IMR-90 (cell line): ENCODE data around the gene REN. TPM values are rescaled to one million over a fixed set of nuclear protein-coding genes. Genes with fewer than 3 reads are reported as not detected.
A peak's percentile ranks its signal among the peaks of the same experiment; 100 is the strongest.

Experiments
- ATAC-seq: fragments of 200-7000 bp; cut with Tn5 transposase; 2 replicates; pipeline ENCODE4 v1.9.1; 2020; ENCODE audit warnings: low read depth, mild to moderate bottlenecking, moderate library complexity
- BruUV-seq: library from RNA; stranded (reverse); fragments of 400-500 nt; replicated peaks from 2 replicates; lab custom pipeline; 2021; lab: Mats Ljungman, UMichigan
- CTCF ChIA-PET: fragments of 300-600 bp; formaldehyde crosslinking; extraction: SDS; loops from one replicate; lab custom pipeline; 2021; ENCODE audit warnings: antibody characterized with exemption; lab: Yijun Ruan, JAX
- POLR2A ChIA-PET: fragments of 300-600 bp; sonication (Branson Sonifier 250); formaldehyde crosslinking; loops from one replicate; lab custom pipeline; 2022; ENCODE audit warnings: antibody characterized with exemption; ENCODE audit not compliant: unreplicated experiment; lab: Charles Lee
- DNase-seq: peaks from one replicate; pipeline ENCODE4 v3.0.0; 2013
- H2AFZ ChIP-seq: replicated peaks from 2 replicates; pipeline ENCODE3; 2013; ENCODE audit warnings: low read length, mild to moderate bottlenecking; ENCODE audit not compliant: poor library complexity
- H2AK5ac ChIP-seq: 2 replicates; pipeline ENCODE4 v1.6.1; 2013; ENCODE audit warnings: low read depth, low read length, inconsistent platforms
- H2AK9ac ChIP-seq: replicated peaks from 2 replicates; pipeline ENCODE3; 2013; ENCODE audit warnings: mild to moderate bottlenecking, low read depth, low read length, moderate library complexity; ENCODE audit not compliant: poor library complexity
- H2BK120ac ChIP-seq: 2 replicates; pipeline ENCODE4 v1.6.1; 2013; ENCODE audit warnings: low read depth, low read length, inconsistent platforms
- H2BK15ac ChIP-seq: 3 replicates; pipeline ENCODE4 v1.6.1; 2013; ENCODE audit warnings: low read depth, low read length, inconsistent platforms
- H2BK20ac ChIP-seq: 2 replicates; pipeline ENCODE4 v1.6.1; 2013; ENCODE audit warnings: low read depth, mild to moderate bottlenecking, inconsistent platforms, low read length, moderate library complexity
- H2BK5ac ChIP-seq: 2 replicates; pipeline ENCODE4 v1.6.1; 2013; ENCODE audit warnings: mild to moderate bottlenecking, low read depth, low read length, inconsistent platforms; ENCODE audit not compliant: poor library complexity, severe bottlenecking
- H3K14ac ChIP-seq: replicated peaks from 2 replicates; pipeline ENCODE4 v1.6.1; 2013; ENCODE audit warnings: low read depth, low read length, inconsistent platforms
- H3K18ac ChIP-seq: 2 replicates; pipeline ENCODE4 v1.6.1; 2013; ENCODE audit warnings: low read depth, low read length, control low read depth
- H3K23ac ChIP-seq: 2 replicates; pipeline ENCODE4 v1.6.1; 2013; ENCODE audit warnings: low read depth, low read length, inconsistent platforms
- H3K27ac ChIP-seq: 2 replicates; pipeline ENCODE4 v1.5.1; 2013; ENCODE audit warnings: mild to moderate bottlenecking, control low read depth, low read length; ENCODE audit not compliant: insufficient read depth
- H3K27me3 ChIP-seq: 2 replicates; pipeline ENCODE4 v1.6.1; 2013; ENCODE audit warnings: low read length; ENCODE audit not compliant: control insufficient read depth, insufficient read depth
- H3K36me3 ChIP-seq: 2 replicates; pipeline ENCODE4 v1.6.1; 2013; ENCODE audit warnings: low read length, mixed read lengths; ENCODE audit not compliant: control insufficient read depth, insufficient read depth
- H3K4ac ChIP-seq: 2 replicates; pipeline ENCODE4 v1.6.1; 2013; ENCODE audit warnings: low read depth, low read length, inconsistent platforms
- H3K4me1 ChIP-seq: 2 replicates; pipeline ENCODE4 v1.6.1; 2013; ENCODE audit warnings: low read length, mixed read lengths; ENCODE audit not compliant: control insufficient read depth, insufficient read depth
- H3K4me2 ChIP-seq: 2 replicates; pipeline ENCODE4 v1.6.1; 2013; ENCODE audit warnings: low read depth, mild to moderate bottlenecking, control low read depth, low read length, moderate library complexity
- H3K4me3 ChIP-seq: 2 replicates; pipeline ENCODE4 v1.5.1; 2013; ENCODE audit warnings: low read depth, mild to moderate bottlenecking, control low read depth, low read length, moderate library complexity; ENCODE audit not compliant: insufficient read depth
- H3K56ac ChIP-seq: 2 replicates; pipeline ENCODE4 v1.6.1; 2013; ENCODE audit warnings: low read length, inconsistent platforms; ENCODE audit not compliant: insufficient read depth; ENCODE audit errors: extremely low read depth
- H3K79me1 ChIP-seq, 2 experiments: 2 replicates each; pipeline ENCODE4 v1.6.1; 2013; ENCODE audit warnings: low read length in 2 of 2, inconsistent platforms in 1 of 2, low read depth in 1 of 2
- H3K9ac ChIP-seq: 2 replicates; pipeline ENCODE4 v1.6.1; 2013; ENCODE audit warnings: low read depth, low read length, control low read depth
- H3K9me1 ChIP-seq: 2 replicates; pipeline ENCODE4 v1.6.1; 2013; ENCODE audit warnings: low read length, inconsistent platforms; ENCODE audit not compliant: insufficient read depth
- H3K9me3 ChIP-seq: 2 replicates; pipeline ENCODE4 v1.6.1; 2013; ENCODE audit warnings: low read length; ENCODE audit not compliant: control insufficient read depth, insufficient read depth
- H4K20me1 ChIP-seq: 2 replicates; pipeline ENCODE4 v1.6.1; 2013; ENCODE audit warnings: low read length, inconsistent platforms; ENCODE audit not compliant: insufficient read depth
- H4K5ac ChIP-seq: 2 replicates; pipeline ENCODE4 v1.6.1; 2013; ENCODE audit warnings: mild to moderate bottlenecking, low read depth, low read length, control low read depth
- H4K8ac ChIP-seq, 2 experiments: 2 replicates each; pipeline ENCODE4 v1.6.1; 2013; ENCODE audit warnings: low read depth in 2 of 2, low read length in 2 of 2, control low read depth in 1 of 2, inconsistent platforms in 1 of 2
- H4K91ac ChIP-seq: 2 replicates; pipeline ENCODE4 v1.6.1; 2013; ENCODE audit warnings: low read depth, low read length, inconsistent platforms; ENCODE audit not compliant: insufficient read depth
- CEBPB ChIP-seq: IDR thresholded peaks from 2 replicates; pipeline ENCODE4 v1.6.1; 2012; ENCODE audit warnings: low read depth, low read length, improper control_type of control experiment
- CHD1 ChIP-seq: IDR thresholded peaks from 2 replicates; pipeline ENCODE4 v1.6.1; 2012; ENCODE audit warnings: low read depth, low read length, improper control_type of control experiment
- ELK1 ChIP-seq: fragments of 150-350 bp; IDR thresholded peaks from 2 replicates; pipeline ENCODE4 v1.6.1; 2016; ENCODE audit warnings: low read depth, mild to moderate bottlenecking, low read length, moderate library complexity, borderline replicate concordance
- FOS ChIP-seq: fragments of 150-350 bp; IDR thresholded peaks from 2 replicates; pipeline ENCODE4 v1.6.1; 2016; ENCODE audit warnings: low read depth, low read length
- MAFK ChIP-seq: IDR thresholded peaks from 2 replicates; pipeline ENCODE4 v1.6.1; 2012; ENCODE audit warnings: low read depth, low read length, improper control_type of control experiment
- MAZ ChIP-seq: IDR thresholded peaks from 2 replicates; pipeline ENCODE4 v1.6.1; 2012; ENCODE audit warnings: low read depth, mild to moderate bottlenecking, low read length, improper control_type of control experiment, moderate library complexity, borderline replicate concordance
- MXI1 ChIP-seq: IDR thresholded peaks from 2 replicates; pipeline ENCODE4 v1.6.1; 2012; ENCODE audit warnings: low read depth, mild to moderate bottlenecking, low read length, moderate library complexity, borderline replicate concordance
- NFE2L2 ChIP-seq: fragments of 150-350 bp; IDR thresholded peaks from 2 replicates; pipeline ENCODE4 v1.6.1; 2016; ENCODE audit warnings: low read depth, mild to moderate bottlenecking, low read length
- POLR2A ChIP-seq: IDR thresholded peaks from 2 replicates; pipeline ENCODE4 v1.6.1; 2012; ENCODE audit warnings: mild to moderate bottlenecking, low read depth, low read length
- RAD21 ChIP-seq: IDR thresholded peaks from 2 replicates; pipeline ENCODE4 v1.6.1; 2012; ENCODE audit warnings: low read length, improper control_type of control experiment
- RCOR1 ChIP-seq: IDR thresholded peaks from 2 replicates; pipeline ENCODE4 v1.6.1; 2012; ENCODE audit warnings: mild to moderate bottlenecking, low read length, improper control_type of control experiment; ENCODE audit not compliant: insufficient replicate concordance
- RFX5 ChIP-seq: IDR thresholded peaks from 2 replicates; pipeline ENCODE4 v1.8.0; 2012; ENCODE audit warnings: low read depth, mild to moderate bottlenecking, low read length, moderate library complexity
- SMC3 ChIP-seq: fragments of 150-350 bp; IDR thresholded peaks from 2 replicates; pipeline ENCODE4 v1.6.1; 2016; ENCODE audit warnings: low read depth, mild to moderate bottlenecking, antibody characterized with exemption, low read length, moderate library complexity
- WGBS, 2 experiments: methylation state at CpG; one replicate each; pipeline versions ENCODE4 v1.1.5 to v1.1.7; 2013; ENCODE audit warnings: missing lambda C conversion rate in 2 of 2; ENCODE audit not compliant: insufficient read length in 1 of 2; ENCODE audit errors: extremely low coverage in 2 of 2; 5-methylcytosine and 5-hydroxymethylcytosine counted together
- dilution Hi-C: fragments of 300-500 bp; cut with HindIII; formaldehyde crosslinking; loops from one replicate; pipeline ENCODE4 v1.14.3; 2018; ENCODE audit warnings: low sequenced_read_pairs; ENCODE audit not compliant: unreplicated experiment
- in situ Hi-C: fragments of 300-500 bp; cut with MboI; formaldehyde crosslinking; loops from 3 replicates; pipeline ENCODE4 v1.14.3; 2019; ENCODE audit warnings: low sequenced_read_pairs, inconsistent platforms, mixed read lengths
- intact Hi-C: fragments of 100-400 bp; cut with micrococcal nuclease; formaldehyde crosslinking; loops from 2 replicates; pipeline ENCODE4 v1.10.0; 2022
- polyA plus RNA-seq, 3 experiments: library from polyadenylated mRNA; depleted of rRNA; stranded (reverse); fragments of >200 nt; gene quantifications; 2 replicates each; pipeline ENCODE4 v1.2.3, GENCODE V29; 2012; ENCODE audit warnings: low replicate concordance in 1 of 3
- total RNA-seq: library from RNA; depleted of rRNA; stranded (reverse); fragments of >200 nt; gene quantifications from 2 replicates; pipeline ENCODE4 v1.2.3, GENCODE V29; 2012
- TF ChIP-seq, protein P1 (sequence below): conservative IDR thresholded peaks from 2 replicates; pipeline ENCODE4 v1.5.1; 2012; ENCODE audit warnings: mild to moderate bottlenecking, low read depth, low read length, improper control_type of control experiment

Gene REN
- total and polyA plus RNA-seq, 2 of the 4 experiments (the other 2 are of a cell fraction), result 0.54 to 1.2 TPM

- Histone ChIP-seq H2BK15ac (no peak overlapping the region), H3K9me1 (peaks cover 4% of the 10 kb centered on the region; the same call in 1 of the 2 replicates), H4K20me1 (no peaks in the 10 kb centered on the region), H3K9me3 (no peaks in the 10 kb centered on the region), H2BK20ac (no peak overlapping the region), H3K4me1 (peaks cover 6% of the 10 kb centered on the region), H2BK5ac (no peak overlapping the region), H3K79me1 (peaks cover 0 to 7% of the 10 kb centered on the region in 2 experiments; a peak in 3 of 4 replicates), H3K18ac (no peak overlapping the region), H3K4me3 (no peak overlapping the region), H3K27ac (no peak overlapping the region), H3K56ac (no peak overlapping the region), H2BK120ac (no peak overlapping the region), H3K14ac (no peak overlapping the region), H4K5ac (no peak overlapping the region), H4K91ac (no peak overlapping the region), H4K8ac (no peak overlapping the region), H3K4ac (no peak overlapping the region), H2AK9ac (peak overlapping the region; percentile 55), H2AK5ac (no peak overlapping the region), H3K27me3 (no peaks in the 10 kb centered on the region), H2AFZ (no peak overlapping the region), H3K36me3 (peaks cover 9% of the 10 kb centered on the region), H3K4me2 (no peak overlapping the region), H3K9ac (no peak overlapping the region), H3K23ac (no peak overlapping the region)
- DNase-seq (no peak), ATAC-seq (no peak)
- dilution Hi-C loops, result loop anchor here (25.0 kb wide), 1 partner anchor 285 kb away; the partner anchor contains the start of gene SNRPE
- CTCF ChIA-PET, result no interaction called here
- BruUV-seq, result no TSS peak
- in situ Hi-C loops, result no loop called here
- POLR2A ChIA-PET, result no interaction called here
- intact Hi-C loops, result no loop called here
- 77% methylated on average over 2 of the region's 13 CpGs; no CpG with 5 or more reads in 1 of the 2 experiments for WGBS, 2 experiments
- TF ChIP-seq NFE2L2, result no peak
- TF ChIP-seq RAD21, result no peak
- no peak for TF ChIP-seq SMC3
- TF ChIP-seq ELK1, result no peak
- TF ChIP-seq POLR2A, result no peak
- TF ChIP-seq MXI1, result no peak
- TF ChIP-seq FOS, result no peak
- no peak for TF ChIP-seq MAFK
- no peak for TF ChIP-seq CHD1
- TF ChIP-seq, protein P1, sequence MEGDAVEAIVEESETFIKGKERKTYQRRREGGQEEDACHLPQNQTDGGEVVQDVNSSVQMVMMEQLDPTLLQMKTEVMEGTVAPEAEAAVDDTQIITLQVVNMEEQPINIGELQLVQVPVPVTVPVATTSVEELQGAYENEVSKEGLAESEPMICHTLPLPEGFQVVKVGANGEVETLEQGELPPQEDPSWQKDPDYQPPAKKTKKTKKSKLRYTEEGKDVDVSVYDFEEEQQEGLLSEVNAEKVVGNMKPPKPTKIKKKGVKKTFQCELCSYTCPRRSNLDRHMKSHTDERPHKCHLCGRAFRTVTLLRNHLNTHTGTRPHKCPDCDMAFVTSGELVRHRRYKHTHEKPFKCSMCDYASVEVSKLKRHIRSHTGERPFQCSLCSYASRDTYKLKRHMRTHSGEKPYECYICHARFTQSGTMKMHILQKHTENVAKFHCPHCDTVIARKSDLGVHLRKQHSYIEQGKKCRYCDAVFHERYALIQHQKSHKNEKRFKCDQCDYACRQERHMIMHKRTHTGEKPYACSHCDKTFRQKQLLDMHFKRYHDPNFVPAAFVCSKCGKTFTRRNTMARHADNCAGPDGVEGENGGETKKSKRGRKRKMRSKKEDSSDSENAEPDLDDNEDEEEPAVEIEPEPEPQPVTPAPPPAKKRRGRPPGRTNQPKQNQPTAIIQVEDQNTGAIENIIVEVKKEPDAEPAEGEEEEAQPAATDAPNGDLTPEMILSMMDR, result no peak
- no peak for TF ChIP-seq MAZ
- no peak for TF ChIP-seq RCOR1
- no peak for TF ChIP-seq CEBPB
- TF ChIP-seq RFX5, result no peak
These were observed 18.4 kb downstream of the REN start for GRCh38 chr1:204147406-204148383.
